GM12878 (cell line): ENCODE measurements around the gene SH3GL2. TPM values are rescaled to one million over a fixed set of nuclear protein-coding genes. Genes with fewer than 3 reads are reported as not detected.

Experiments used
- ATAC-seq: fragments of 200-7000 bp; cut with Tn5 transposase; 3 replicates; pipeline ENCODE4 v1.9.1; 2020; ENCODE audit warnings: mild to moderate bottlenecking, moderate library complexity
- BruUV-seq: library from RNA; stranded (reverse); fragments of 400-500 nt; replicated peaks from 2 replicates; lab custom pipeline; 2021; lab: Mats Ljungman, UMichigan
- CTCF ChIA-PET: fragments of 300-600 bp; sonication (Branson Sonifier 250); formaldehyde crosslinking; extraction: SDS; loops from one replicate; lab custom pipeline; 2021; ENCODE audit warnings: inconsistent platforms; lab: Yijun Ruan, JAX
- POLR2A ChIA-PET: fragments of 350-600 bp; formaldehyde crosslinking; extraction: SDS; loops from one replicate; lab custom pipeline; 2021; ENCODE audit warnings: inconsistent platforms; lab: Charles Lee
- RAD21 ChIA-PET: fragments of 300-600 bp; sonication (Branson Sonifier 250); formaldehyde crosslinking; loops from one replicate; lab custom pipeline; 2023; ENCODE audit warnings: antibody characterized with exemption; ENCODE audit not compliant: unreplicated experiment; lab: Charles Lee
- SMC1A ChIA-PET: fragments of 300-600 bp; sonication (Branson Sonifier 250); formaldehyde crosslinking; loops from one replicate; lab custom pipeline; 2023; ENCODE audit not compliant: unreplicated experiment, uncharacterized antibody; lab: Charles Lee
- DNase-seq: peaks from one replicate; pipeline ENCODE4 v3.0.0-alpha.2; 2011; ENCODE audit warnings: low read depth, low spot score
- FAIRE-seq: peaks from 3 replicates; lab custom pipeline; 2011; peaks lifted over from hg19 to GRCh38; lab: Jason Lieb, UNC
- H2AFZ ChIP-seq: 2 replicates; pipeline ENCODE4 v1.6.0; 2011; ENCODE audit warnings: low read depth, low read length, control low read depth; ENCODE audit not compliant: control insufficient read depth
- H3K27ac ChIP-seq: 2 replicates; pipeline ENCODE4 v1.5.1; 2011; ENCODE audit warnings: control low read depth; ENCODE audit not compliant: control insufficient read depth, insufficient read depth
- H3K27me3 ChIP-seq, 2 experiments: replicated peaks in 1 of 2; 2 replicates each; pipeline versions ENCODE4 v1.6.0 to v1.6.1; 2011; ENCODE audit warnings: low read length in 1 of 2; ENCODE audit not compliant: control insufficient read depth in 2 of 2, insufficient read depth in 2 of 2
- H3K36me3 ChIP-seq, 2 experiments: 2 replicates each; pipeline ENCODE4 v1.5.1; 2011; ENCODE audit warnings: low read length in 1 of 2; ENCODE audit not compliant: control insufficient read depth in 2 of 2, insufficient read depth in 2 of 2
- H3K4me1 ChIP-seq: 2 replicates; pipeline ENCODE4 v1.6.1; 2011; ENCODE audit warnings: mild to moderate bottlenecking, low read length, moderate library complexity, mixed read lengths; ENCODE audit not compliant: control insufficient read depth, insufficient read depth
- H3K4me2 ChIP-seq: 2 replicates; pipeline ENCODE4 v1.6.0; 2011; ENCODE audit warnings: control low read depth; ENCODE audit not compliant: control insufficient read depth, insufficient read depth
- H3K4me3 ChIP-seq: fragments of 200-600 bp; sonication (generic); 2 replicates; pipeline ENCODE4 v1.5.1; 2016
- H3K79me2 ChIP-seq: 2 replicates; pipeline ENCODE4 v1.6.0; 2011; ENCODE audit warnings: low read length; ENCODE audit not compliant: control insufficient read depth, insufficient read depth
- H3K9ac ChIP-seq: 2 replicates; pipeline ENCODE4 v1.8.0; 2011; ENCODE audit warnings: low read length, control low read depth, mixed read lengths; ENCODE audit not compliant: control insufficient read depth, insufficient read depth
- H3K9me3 ChIP-seq: replicated peaks from 3 replicates; pipeline ENCODE4 v1.5.1; 2011; ENCODE audit warnings: mild to moderate bottlenecking, low read length; ENCODE audit not compliant: control insufficient read depth, insufficient read depth
- H4K20me1 ChIP-seq: 2 replicates; pipeline ENCODE4 v1.6.0; 2011; ENCODE audit not compliant: control insufficient read depth, insufficient read depth
- BACH1 ChIP-seq: fragments of 450-650 bp; IDR thresholded peaks from 2 replicates; pipeline ENCODE4 v1.6.1; 2017; ENCODE audit warnings: mild to moderate bottlenecking, borderline replicate concordance
- CUX1 ChIP-seq: IDR thresholded peaks from 2 replicates; pipeline ENCODE4 v1.6.1; 2012; ENCODE audit warnings: improper control_type of control experiment, low read depth, low read length; ENCODE audit not compliant: insufficient replicate concordance
- E4F1 ChIP-seq: fragments of 450-650 bp; IDR thresholded peaks from 2 replicates; pipeline ENCODE4 v1.6.1; 2018; ENCODE audit warnings: borderline replicate concordance, mild to moderate bottlenecking; ENCODE audit not compliant: partially characterized antibody
- LARP7 ChIP-seq: fragments of 450-650 bp; IDR thresholded peaks from 2 replicates; pipeline ENCODE4 v1.6.1; 2017; ENCODE audit warnings: mild to moderate bottlenecking
- MEF2B ChIP-seq: fragments of 450-650 bp; IDR thresholded peaks from 2 replicates; pipeline ENCODE4 v1.6.1; 2018; ENCODE audit warnings: mild to moderate bottlenecking, moderate library complexity; ENCODE audit not compliant: partially characterized antibody, poor library complexity, severe bottlenecking
- MTA3 ChIP-seq: IDR thresholded peaks from 2 replicates; pipeline ENCODE4 v1.6.1; 2012; ENCODE audit warnings: low read length, inconsistent platforms, borderline replicate concordance
- MXI1 ChIP-seq: fragments of 150-350 bp; IDR thresholded peaks from 2 replicates; pipeline ENCODE4 v1.6.1; 2011; ENCODE audit warnings: low read depth, mild to moderate bottlenecking, inconsistent platforms, low read length, improper control_type of control experiment
- POLR2A ChIP-seq: IDR thresholded peaks from 2 replicates; pipeline ENCODE4 v1.6.1; 2011; ENCODE audit warnings: low read depth, mild to moderate bottlenecking, low read length
- STAT1 ChIP-seq: fragments of 450-650 bp; conservative IDR thresholded peaks from 2 replicates; pipeline ENCODE4 v1.6.1; 2014; ENCODE audit warnings: antibody characterized with exemption, mild to moderate bottlenecking
- USF1 ChIP-seq: IDR thresholded peaks from 2 replicates; pipeline ENCODE4 v1.6.1; 2011; ENCODE audit warnings: borderline replicate concordance, low read depth, mild to moderate bottlenecking, moderate library complexity, mixed read lengths, low read length; ENCODE audit not compliant: insufficient read depth; ENCODE audit errors: extremely low read length
- YY1 ChIP-seq: IDR thresholded peaks from 2 replicates; pipeline ENCODE4 v1.6.1; 2011; ENCODE audit warnings: low read depth, mild to moderate bottlenecking, low read length
- ZNF217 ChIP-seq: fragments of 450-650 bp; IDR thresholded peaks from 2 replicates; pipeline ENCODE4 v1.6.1; 2017; ENCODE audit warnings: antibody characterized with exemption, mild to moderate bottlenecking
- WGBS: methylation state at CpG from one replicate; pipeline ENCODE4 v1.1.6; 2016; ENCODE audit warnings: low lambda C conversion rate; ENCODE audit not compliant: insufficient replicate concordance, insufficient coverage; ENCODE audit errors: missing lambda C conversion rate; 5-methylcytosine and 5-hydroxymethylcytosine counted together
- in situ Hi-C: fragments of 300-500 bp; cut with MboI; formaldehyde crosslinking; loops from 9 replicates; pipeline ENCODE4 v1.14.3; 2018; ENCODE audit warnings: mixed read lengths
- intact Hi-C: fragments of 100-400 bp; cut with micrococcal nuclease; formaldehyde crosslinking; loops from one replicate; pipeline ENCODE4 v1.14.2; 2022; ENCODE audit not compliant: unreplicated experiment
- polyA plus RNA-seq, 11 experiments: library from polyadenylated mRNA; depleted of rRNA in 4 of 11; unstranded in 6 of 11; stranded (reverse) in 5 of 11; fragments of >200 nt; fragmentation: Nextera tagmentation in 4 of 11; fragmentation: Illumina TruSeq in 1 of 11; extraction: Ambion mirVana in 4 of 11; extraction: Trizol in 1 of 11; gene quantifications; 1 replicate in 1 of 11; 2 replicates in 10 of 11; pipeline versions ENCODE4 v1.2.1 to v1.2.3, GENCODE V29; 2011 to 2016; ENCODE audit warnings: inconsistent platforms in 2 of 11, missing spikeins in 2 of 11, low read depth in 1 of 11
- total RNA-seq, 4 experiments: library from RNA; depleted of rRNA in 3 of 4; stranded (reverse); fragments of >200 nt in 3 of 4; fragmentation: Illumina TruSeq in 1 of 4; extraction: Trizol in 1 of 4; gene quantifications; 2 replicates each; pipeline versions ENCODE4 v1.2.1 to v1.2.3, GENCODE V29; 2013 to 2021

SH3GL2 gene
- total and polyA plus RNA-seq, 10 of the 15 experiments (the other 5 are each of a cell fraction or from before 2014, with no cell fraction given) = not detected

DNA sequence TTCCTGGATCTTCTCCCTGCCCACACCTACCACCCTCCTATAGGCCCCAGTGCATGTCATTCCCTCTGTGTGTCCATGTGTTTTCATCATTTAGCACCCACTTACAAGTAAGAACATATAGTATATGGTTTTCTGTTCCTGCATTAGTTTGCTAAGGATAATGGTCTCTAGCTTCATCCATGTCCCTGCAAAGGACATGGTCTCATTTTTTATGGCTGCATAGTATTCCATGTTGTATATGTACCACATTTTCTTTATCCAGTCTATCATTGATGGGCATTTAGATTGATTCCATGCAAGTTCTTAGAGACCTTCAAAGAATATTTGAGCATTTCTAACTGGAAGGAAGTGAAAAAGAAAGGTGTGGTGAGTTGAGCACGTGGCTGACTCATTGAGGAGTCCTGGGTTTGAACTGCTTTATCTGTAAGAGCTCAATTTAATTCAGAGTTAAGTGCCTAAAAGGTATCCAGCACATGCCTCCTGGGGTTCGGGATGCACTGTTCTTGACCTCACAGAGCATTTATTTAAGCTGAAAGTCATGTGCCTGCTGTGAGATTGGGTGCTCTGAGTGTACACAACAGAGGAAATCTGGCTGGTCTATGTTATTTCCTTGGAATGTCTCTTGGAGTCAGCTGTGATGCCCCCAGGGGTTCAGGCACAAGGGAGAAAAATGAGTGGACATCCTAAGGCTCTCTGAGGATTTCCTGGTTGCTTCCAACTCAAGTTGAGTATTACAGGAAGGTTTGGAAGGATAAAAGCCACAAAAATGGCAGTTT, 56.4 kb downstream of the SH3GL2 start (continued):
- TF ChIP-seq USF1 (no peak), YY1 (no peak), CUX1 (no peak), ZNF217 (no peak), BACH1 (no peak)

DNA sequence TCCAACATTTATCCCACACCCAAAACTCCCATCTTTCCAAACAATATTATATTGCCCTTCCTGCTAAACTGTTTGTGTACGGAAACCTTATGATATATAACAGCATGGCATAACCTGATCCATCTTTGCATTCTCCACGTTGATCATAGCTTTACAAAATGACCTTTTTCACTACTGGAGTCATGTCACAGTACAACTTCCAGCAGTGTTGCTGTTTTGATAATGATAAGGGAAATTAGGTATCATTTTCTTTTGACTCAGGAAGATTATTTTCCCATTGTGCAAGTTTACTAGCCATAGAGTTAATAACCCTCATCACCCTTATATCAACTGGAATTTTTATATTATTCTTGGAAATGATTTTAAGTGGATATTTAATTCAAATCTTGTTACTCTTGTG, 57.5 kb downstream of the SH3GL2 start:
- no peaks in the 10 kb centered on the region for H3K27me3 ChIP-seq
- intact Hi-C loops (no loop called here), in situ Hi-C loops (no loop called here)
- no peaks in the 10 kb centered on the region for H3K4me1 ChIP-seq
- ChIA-PET CTCF (no interaction called here), SMC1A (no interaction called here), RAD21 (no interaction called here), POLR2A (no interaction called here)
- no peaks in the 10 kb centered on the region for H3K79me2 ChIP-seq
- FAIRE-seq (no peak), DNase-seq (no peak), ATAC-seq (no peak)
- H3K36me3 ChIP-seq = no peaks in the 10 kb centered on the region
- H3K9me3 ChIP-seq = no peaks in the 10 kb centered on the region
- TF ChIP-seq MEF2B (no peak), LARP7 (no peak), POLR2A (no peak), STAT1 (no peak), MXI1 (no peak), E4F1 (no peak), MTA3 (no peak)
- no peak overlapping the region for H3K4me2 ChIP-seq
- no TSS peak for BruUV-seq
- H2AFZ ChIP-seq = no peak overlapping the region
- no peak overlapping the region for H3K4me3 ChIP-seq
- H4K20me1 ChIP-seq = no peaks in the 10 kb centered on the region
- H3K27ac ChIP-seq = no peak overlapping the region
- WGBS = 0% methylated on average over 2 of the region's 2 CpGs
- no peak overlapping the region for H3K9ac ChIP-seq
